ENCODE data around the gene RSRC2. TPM values are rescaled to one million over a fixed set of nuclear protein-coding genes. Genes with fewer than 3 reads are reported as not detected.

Gene RSRC2
- total and polyA plus RNA-seq, 10 of the 15 experiments (the other 5 are each of a cell fraction or from before 2014, with no cell fraction given): 49.8 to 112 (median 60.6) TPM

- no peak for TF ChIP-seq IRF5 (IDR thresholded peaks at IDR 0.05; ENCODE audit: borderline replicate concordance)
- TF ChIP-seq RBBP5 (conservative IDR thresholded peaks at IDR 0.05): no peak
- no peak for TF ChIP-seq NFYB (IDR thresholded peaks at IDR 0.05; ENCODE audit: insufficient read depth, low read depth, low read length)
- TF ChIP-seq KDM1A (IDR thresholded peaks at IDR 0.05; ENCODE audit: borderline replicate concordance): no peak
Observed at GRCh38 chr12:122560138-122560537, 33.4 kb upstream of the RSRC2 start (continued).

GRCh38 chr12:122558745-122559641 is 32.3 kb upstream of the RSRC2 start:
- Histone ChIP-seq H3K4me3 (no peak overlapping the region), H3K4me2 (ENCODE audit: control insufficient read depth, insufficient read depth) (peak overlapping the region; percentile 3; the same call in 1 of the 2 replicates), H3K27me3 (replicated peaks in 1 of 2; ENCODE audit: control insufficient read depth in 2 of 2, insufficient read depth in 2 of 2, low read length in 1 of 2) (no peaks in the 10 kb centered on the region), H3K9me3 (replicated peaks; ENCODE audit: control insufficient read depth, insufficient read depth, low read length) (no peaks in the 10 kb centered on the region), H3K36me3 (ENCODE audit: control insufficient read depth in 2 of 2, insufficient read depth in 2 of 2, low read length in 1 of 2) (peaks cover 0 to 12% of the 10 kb centered on the region in 2 experiments), H3K79me2 (ENCODE audit: control insufficient read depth, insufficient read depth, low read length) (no peaks in the 10 kb centered on the region), H2AFZ (ENCODE audit: control insufficient read depth, low read depth, low read length) (peak overlapping the region; percentile 46; the same call in 1 of the 2 replicates), H3K9ac (ENCODE audit: control insufficient read depth, insufficient read depth, low read length) (no peak overlapping the region), H3K27ac (ENCODE audit: control insufficient read depth, insufficient read depth) (peak overlapping the region; percentile 52), H3K4me1 (ENCODE audit: control insufficient read depth, insufficient read depth, low read length) (peaks cover 6% of the 10 kb centered on the region), H4K20me1 (ENCODE audit: control insufficient read depth, insufficient read depth) (no peaks in the 10 kb centered on the region)
- ChIA-PET POLR2A (interaction anchor here (1.0 kb wide), 1 partner anchor 119 kb away, joined by 3 read pairs; no protein-coding TSS in a partner anchor), RAD21 (ENCODE audit: unreplicated experiment) (no interaction called here), SMC1A (ENCODE audit: uncharacterized antibody, unreplicated experiment) (no interaction called here), CTCF (no interaction called here)
- 0 out of 4 replicates have a peak, but pooled peaks of 1 of the 2 experiments have one; percentile 3 for TF ChIP-seq IKZF2 (IDR thresholded peaks at IDR 0.05)
- TF ChIP-seq MAX (IDR thresholded peaks at IDR 0.05; ENCODE audit: low read depth, low read length): no peak
- TF ChIP-seq ELK1 (IDR thresholded peaks at IDR 0.05; ENCODE audit: low read depth, low read length): no peak
- no peak for TF ChIP-seq NR2C1 (IDR thresholded peaks at IDR 0.05)
- TF ChIP-seq ZBTB40 (IDR thresholded peaks at IDR 0.05; ENCODE audit: borderline replicate concordance): no peak
- no peak for TF ChIP-seq SIX5 (IDR thresholded peaks at IDR 0.05; ENCODE audit: low read depth, low read length, severe bottlenecking)
- peak; percentile 59 for TF ChIP-seq RUNX3 (IDR thresholded peaks at IDR 0.05; ENCODE audit: low read length)
- TF ChIP-seq NFIC (IDR thresholded peaks at IDR 0.05; ENCODE audit: low read depth, low read length): 0 out of 2 replicates have a peak, but pooled peaks have one; percentile 7
- no peak for TF ChIP-seq JUNB (IDR thresholded peaks at IDR 0.05)
- no peak for TF ChIP-seq ZNF207 (IDR thresholded peaks at IDR 0.05; ENCODE audit: borderline replicate concordance)
- no peak for TF ChIP-seq PAX8 (IDR thresholded peaks at IDR 0.05)
- TF ChIP-seq RCOR1 (conservative IDR thresholded peaks at IDR 0.05; ENCODE audit: low read depth, low read length): no peak
- intact Hi-C loops (cut with micrococcal nuclease; ENCODE audit: unreplicated experiment) (no loop called here), in situ Hi-C loops (cut with MboI) (no loop called here)
- FAIRE-seq (peak; percentile 18), DNase-seq (ENCODE audit: low read depth, low spot score) (no peak), ATAC-seq (peak; percentile 30; the same call in 1 of the 3 replicates)
- BruUV-seq (replicated peaks): no TSS peak
- 38% methylated on average over 16 of the region's 16 CpGs for WGBS (ENCODE audit: insufficient coverage, insufficient replicate concordance, low lambda C conversion rate, missing lambda C conversion rate)
